Transverse colon (tissue), 4 donors: ENCODE data around the gene PLA2G4D. TPM values are rescaled to one million over a fixed set of nuclear protein-coding genes. Genes with fewer than 3 reads are reported as not detected.

Experiments
- DNase-seq: peaks from one replicate; pipeline ENCODE4 v3.0.0-alpha.2; 2019
- H3K27ac ChIP-seq, 4 donors: fragments of 200-600 bp; sonication (generic); 2 replicates each; pipeline ENCODE4 v1.5.1; 2016 to 2018; ENCODE audit warnings: inconsistent platforms in 4 of 4
- H3K27me3 ChIP-seq: fragments of 200-600 bp; sonication (generic); 2 replicates; pipeline ENCODE4 v1.5.1; 2017; ENCODE audit warnings: inconsistent platforms
- H3K36me3 ChIP-seq, 4 donors: fragments of 200-600 bp; sonication (generic); 2 replicates each; pipeline ENCODE4 v1.5.1; 2017 to 2019; ENCODE audit warnings: inconsistent platforms in 4 of 4
- H3K4me1 ChIP-seq, 4 donors: fragments of 200-600 bp; sonication (generic); 2 replicates each; pipeline ENCODE4 v1.5.1; 2017 to 2020; ENCODE audit warnings: inconsistent platforms in 4 of 4
- H3K4me3 ChIP-seq, 4 donors: fragments of 200-600 bp; sonication (generic); 1 replicate in 1 of 4; 2 replicates in 3 of 4; pipeline versions ENCODE4 v1.5.1 to v1.6.1; 2017 to 2019; ENCODE audit warnings: inconsistent platforms in 4 of 4
- H3K9me3 ChIP-seq, 2 donors: fragments of 200-600 bp; sonication (generic); 2 replicates each; pipeline ENCODE4 v1.5.1; 2017 to 2019; ENCODE audit warnings: inconsistent platforms in 2 of 2
- CTCF ChIP-seq, 5 experiments: fragments of 200-600 bp in 3 of 5; fragments of 450-650 bp in 2 of 5; sonication (generic) in 3 of 5; IDR thresholded peaks; 1 replicate in 2 of 5; 2 replicates in 3 of 5; pipeline ENCODE4 v1.5.1; 2016 to 2017; ENCODE audit warnings: antibody characterized with exemption in 5 of 5, inconsistent platforms in 3 of 5, mild to moderate bottlenecking in 2 of 5, moderate library complexity in 1 of 5
- EP300 ChIP-seq: sonication (generic); formaldehyde crosslinking; IDR thresholded peaks from one replicate; pipeline ENCODE4 v1.6.1; 2017; ENCODE audit warnings: antibody characterized with exemption, low read depth
- POLR2A ChIP-seq: fragments of 450-650 bp; IDR thresholded peaks from one replicate; pipeline ENCODE4 v1.6.1; 2016; ENCODE audit warnings: antibody characterized with exemption, mild to moderate bottlenecking, moderate library complexity
- POLR2AphosphoS5 ChIP-seq, 3 donors: sonication (generic); formaldehyde crosslinking; IDR thresholded peaks; one replicate each; pipeline ENCODE4 v1.6.1; 2016; ENCODE audit warnings: antibody characterized with exemption in 3 of 3
- WGBS, 2 donors: methylation state at CpG; one replicate each; pipeline ENCODE4 v1.1.5; 2018; ENCODE audit warnings: low coverage in 1 of 2; 5-methylcytosine and 5-hydroxymethylcytosine counted together
- in situ Hi-C, 4 donors: fragments of 200-750 bp; cut with MboI; loops; one replicate each; pipeline versions ENCODE4 v1.15.0 to v1.15.1; 2017; ENCODE audit warnings: low sequenced_read_pairs in 3 of 4, low pct_ligation_motif_present in 1 of 4, low pct_unique_long_range_greater_than_20kb in 1 of 4
- intact Hi-C: fragments of 100-400 bp; cut with DNase I; formaldehyde crosslinking; loops from one replicate; pipeline ENCODE4 v1.15.1; 2023; ENCODE audit warnings: low total_unique reads
- total RNA-seq, 4 donors: library from RNA; depleted of rRNA; stranded (reverse); fragments of >200 nt; gene quantifications; one replicate each; pipeline ENCODE4 v1.1.0, GENCODE V29; 2016

Gene PLA2G4D
- total RNA-seq, 4 donors from 2014 or later = 0.16 TPM; not detected in 3

GRCh38 chr15:42083916-42084315 is 10.4 kb downstream of the PLA2G4D start:
- intact Hi-C loops = loop anchor here (2.0 kb wide), 1 partner anchor 93 kb away; no protein-coding TSS in a partner anchor
- Histone ChIP-seq H3K27ac (no peak overlapping the region), H3K4me1 (peaks cover 0 to 10% (median 6%) of the 10 kb centered on the region in 4 donors), H3K36me3 (no peaks in the 10 kb centered on the region), H3K9me3 (no peaks in the 10 kb centered on the region), H3K27me3 (no peaks in the 10 kb centered on the region), H3K4me3 (no peak overlapping the region)
- in situ Hi-C loops = no loop called here
- DNase-seq = peak; percentile 0
- no peak for TF ChIP-seq EP300
- TF ChIP-seq CTCF (IDR thresholded peaks at IDR 0.05) = no peak
- WGBS, 2 donors = 83% methylated on average over 13 of the region's 13 CpGs; no CpG with 5 or more reads in 1 of the 2 donors

GRCh38 chr15:42083605-42083908 is 10.8 kb downstream of the PLA2G4D start:
- Histone ChIP-seq H3K27me3 (no peaks in the 10 kb centered on the region), H3K27ac (no peak overlapping the region), H3K36me3 (no peaks in the 10 kb centered on the region), H3K9me3 (no peaks in the 10 kb centered on the region), H3K4me3 (no peak overlapping the region), H3K4me1 (peaks cover 0 to 9% (median 6%) of the 10 kb centered on the region in 4 donors)
- WGBS, 2 donors = 90% methylated on average over 3 of the region's 3 CpGs; no CpG with 5 or more reads in 1 of the 2 donors
- no peak for DNase-seq
- intact Hi-C loops = loop anchor here (2.0 kb wide), 1 partner anchor 93 kb away; no protein-coding TSS in a partner anchor
- in situ Hi-C loops = no loop called here
- TF ChIP-seq CTCF (IDR thresholded peaks at IDR 0.05) = no peak
- TF ChIP-seq EP300 = no peak
- no peak for TF ChIP-seq POLR2AphosphoS5 (IDR thresholded peaks at IDR 0.05)
- TF ChIP-seq POLR2A = no peak

GRCh38 chr15:42082823-42083604 is 11.3 kb downstream of the PLA2G4D start:
- in situ Hi-C loops (no loop called here), intact Hi-C loops (loop anchor here (2.0 kb wide), 1 partner anchor 92 kb away; no protein-coding TSS in a partner anchor)
- peak; percentile 7 for DNase-seq
- WGBS, 2 donors = 88% methylated on average over 17 of the region's 17 CpGs; no CpG with 5 or more reads in 1 of the 2 donors
- H3K27ac ChIP-seq = no peak overlapping the region
- no peaks in the 10 kb centered on the region for H3K9me3 ChIP-seq
- H3K36me3 ChIP-seq = no peaks in the 10 kb centered on the region
- peaks cover 0 to 9% (median 6%) of the 10 kb centered on the region in 4 donors for H3K4me1 ChIP-seq
- H3K27me3 ChIP-seq = no peaks in the 10 kb centered on the region
- TF ChIP-seq EP300 (no peak), POLR2AphosphoS5 (IDR thresholded peaks at IDR 0.05) (no peak), CTCF (IDR thresholded peaks at IDR 0.05) (no peak)
- no peak overlapping the region for H3K4me3 ChIP-seq

GRCh38 chr15:42082141-42082540 is 12.2 kb downstream of the PLA2G4D start:
- Histone ChIP-seq H3K9me3 (no peaks in the 10 kb centered on the region), H3K36me3 (no peaks in the 10 kb centered on the region), H3K4me3 (no peak overlapping the region), H3K27me3 (no peaks in the 10 kb centered on the region), H3K4me1 (peaks cover 0 to 9% (median 6%) of the 10 kb centered on the region in 4 donors), H3K27ac (no peak overlapping the region)
- in situ Hi-C loops (no loop called here), intact Hi-C loops (loop anchor here (2.0 kb wide), 1 partner anchor 91 kb away; no protein-coding TSS in a partner anchor)
- DNase-seq = no peak
- WGBS, 2 donors = 82% methylated on average over 1 of the region's 1 CpG; no CpG with 5 or more reads in 1 of the 2 donors
- no peak for TF ChIP-seq CTCF (IDR thresholded peaks at IDR 0.05)
- TF ChIP-seq EP300 = no peak
- no peak for TF ChIP-seq POLR2AphosphoS5 (IDR thresholded peaks at IDR 0.05)
- TF ChIP-seq POLR2A = no peak
